Endothelial cell (in vitro differentiated cells): ENCODE data around the gene FCGR3B. TPM values are rescaled to one million over a fixed set of nuclear protein-coding genes. Genes with fewer than 3 reads are reported as not detected.
A peak's percentile ranks its signal among the peaks of the same experiment; 100 is the strongest.
"Not testable (repeated sequence)": the region's sequence is repeated elsewhere in the genome, so short reads cannot be mapped to it uniquely, and the experiment has no call there.

Source experiments
- DNase-seq: peaks from one replicate; pipeline ENCODE4 v3.0.0; 2021; ENCODE audit warnings: low spot score
- H3K27ac Mint-ChIP-seq: one replicate; pipeline ENCODE4 v1.8.0; 2021; ENCODE audit warnings: mixed read lengths, inconsistent platforms; ENCODE audit not compliant: unreplicated experiment
- H3K27me3 Mint-ChIP-seq: one replicate; pipeline ENCODE4 v1.8.0; 2021; ENCODE audit warnings: mild to moderate bottlenecking, moderate library complexity, mixed read lengths, inconsistent platforms; ENCODE audit not compliant: unreplicated experiment
- H3K36me3 Mint-ChIP-seq: one replicate; pipeline ENCODE4 v1.8.0; 2021; ENCODE audit warnings: mild to moderate bottlenecking, low read depth, mixed read lengths, inconsistent platforms; ENCODE audit not compliant: unreplicated experiment
- H3K4me1 Mint-ChIP-seq: one replicate; pipeline ENCODE4 v1.8.0; 2021; ENCODE audit warnings: mild to moderate bottlenecking, mixed read lengths, inconsistent platforms; ENCODE audit not compliant: unreplicated experiment
- H3K4me3 Mint-ChIP-seq: one replicate; pipeline ENCODE4 v1.8.0; 2021; ENCODE audit warnings: mild to moderate bottlenecking, mixed read lengths, inconsistent platforms; ENCODE audit not compliant: unreplicated experiment
- H3K9me3 Mint-ChIP-seq: one replicate; pipeline ENCODE4 v1.8.0; 2021; ENCODE audit warnings: mixed read lengths, inconsistent platforms; ENCODE audit not compliant: unreplicated experiment
- total RNA-seq: library from RNA; stranded (reverse); fragmentation: NEBNext Ultra II Directional; extraction: Animal tissue kit (Norgen Biotek cat#: 25700); gene quantifications from one replicate; pipeline ENCODE4 v1.2.1, GENCODE V29; 2021; ENCODE audit not compliant: unreplicated experiment

The FCGR3B gene
- total RNA-seq, 1 donor from 2014 or later = not detected

- H3K27me3 Mint-ChIP-seq, H3K4me3 Mint-ChIP-seq, H3K9me3 Mint-ChIP-seq, H3K4me1 Mint-ChIP-seq, DNase-seq, H3K36me3 Mint-ChIP-seq, H3K27ac Mint-ChIP-seq: not testable (repeated sequence)
Measured at GRCh38 chr1:161639203-161639602, 8.2 kb upstream of the FCGR3B start.

DNA sequence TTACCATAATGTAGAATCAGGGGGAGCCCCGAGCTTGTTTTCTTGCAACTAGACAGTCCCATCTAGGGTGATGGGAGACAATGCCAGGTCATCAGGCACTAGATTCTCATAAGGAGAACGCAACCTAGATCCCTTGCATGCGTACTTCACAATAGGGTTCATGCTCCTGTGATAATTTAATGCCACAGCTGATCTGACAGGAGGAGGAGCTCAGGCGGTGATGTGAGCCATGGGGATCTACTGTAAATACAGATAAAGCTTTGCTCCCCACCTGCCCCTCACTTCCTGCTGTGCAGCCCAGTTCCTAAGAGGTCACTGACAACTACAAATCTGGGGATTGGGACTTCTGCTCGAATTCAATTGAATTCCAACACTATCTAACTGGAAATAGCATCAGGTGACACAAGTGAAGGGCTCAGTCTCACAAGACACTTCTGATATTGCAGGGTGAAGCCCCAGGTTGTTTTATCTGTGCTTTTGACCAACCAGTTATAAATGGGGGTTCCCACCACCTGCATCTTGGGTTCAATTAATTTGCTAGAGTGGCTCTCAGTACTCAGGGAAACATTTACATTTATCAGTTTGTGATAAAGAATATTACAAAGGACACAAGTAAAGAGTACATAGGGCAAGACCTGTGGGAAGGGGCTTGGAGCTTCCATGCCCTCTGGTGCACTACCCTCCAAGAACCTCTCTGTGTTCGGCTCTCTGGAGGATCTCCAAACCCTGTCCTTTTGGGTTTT is 7.4 kb upstream of the FCGR3B start:
- H3K36me3 Mint-ChIP-seq, DNase-seq, H3K27me3 Mint-ChIP-seq: not testable (repeated sequence)

GRCh38 chr1:161636976-161637375 is 6.0 kb upstream of the FCGR3B start:
- H3K27ac Mint-ChIP-seq, H3K4me1 Mint-ChIP-seq, DNase-seq, H3K36me3 Mint-ChIP-seq, H3K27me3 Mint-ChIP-seq, H3K9me3 Mint-ChIP-seq, H3K4me3 Mint-ChIP-seq: not testable (repeated sequence)

More for the DNA sequence above, 7.4 kb upstream of the FCGR3B start:
- not testable (repeated sequence) for H3K4me3 Mint-ChIP-seq, H3K9me3 Mint-ChIP-seq, H3K4me1 Mint-ChIP-seq, H3K27ac Mint-ChIP-seq

DNA sequence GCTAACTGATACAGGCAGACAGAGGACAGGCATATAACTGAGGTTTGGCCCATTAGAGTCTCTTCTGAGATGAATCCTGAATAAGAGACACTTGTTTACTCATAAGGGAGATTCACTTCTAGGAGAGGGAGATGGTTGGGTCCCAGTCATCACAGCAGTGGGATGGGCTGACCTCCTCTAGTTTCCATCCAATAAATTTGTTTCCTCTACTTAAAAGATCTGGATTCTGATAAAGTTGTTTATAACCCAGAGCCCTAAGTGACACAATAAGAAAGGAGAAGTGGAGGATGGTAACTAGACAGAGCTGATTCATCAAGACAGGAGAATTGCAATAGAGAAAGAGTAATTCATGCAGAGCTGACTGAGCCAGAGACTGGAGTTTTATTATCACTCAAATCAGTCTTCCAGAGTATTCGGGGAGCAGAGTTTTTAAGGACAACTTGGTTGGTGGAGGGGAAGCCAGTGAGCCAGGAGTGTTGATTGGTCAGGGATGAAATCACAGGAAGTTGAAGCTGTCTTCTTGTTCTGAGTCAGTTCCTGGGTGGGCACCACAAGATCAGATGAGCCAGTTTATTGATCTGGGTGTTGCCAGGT is 5.3 kb upstream of the FCGR3B start:
- DNase-seq, H3K9me3 Mint-ChIP-seq, H3K36me3 Mint-ChIP-seq, H3K27ac Mint-ChIP-seq, H3K4me3 Mint-ChIP-seq, H3K27me3 Mint-ChIP-seq, H3K4me1 Mint-ChIP-seq: not testable (repeated sequence)

DNA sequence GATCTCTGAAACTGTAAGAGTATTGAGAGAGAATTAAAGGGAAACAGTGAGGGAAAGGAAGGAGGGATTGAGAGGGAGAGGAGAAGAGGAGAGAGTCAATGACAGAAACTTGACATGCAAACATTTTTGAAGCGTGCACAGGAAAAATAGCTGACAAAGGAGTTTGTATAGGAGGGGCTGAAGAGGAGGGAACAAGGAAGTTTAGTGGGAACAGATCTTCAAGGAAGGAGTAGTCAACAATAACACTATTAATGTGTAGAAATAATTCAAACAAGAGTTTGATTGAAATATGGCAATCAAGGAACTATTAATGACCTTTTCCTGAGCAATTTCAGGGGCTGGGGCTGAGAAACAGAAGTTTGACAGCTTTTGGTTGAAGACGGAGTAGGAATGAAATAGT is 4.0 kb upstream of the FCGR3B start:
- H3K4me3 Mint-ChIP-seq, H3K4me1 Mint-ChIP-seq, H3K27ac Mint-ChIP-seq: not testable (repeated sequence)

GRCh38 chr1:161630128-161630742 is 741 bp downstream of the FCGR3B start:
- not testable (repeated sequence) for H3K4me3 Mint-ChIP-seq, H3K27me3 Mint-ChIP-seq, H3K9me3 Mint-ChIP-seq, DNase-seq, H3K4me1 Mint-ChIP-seq, H3K27ac Mint-ChIP-seq, H3K36me3 Mint-ChIP-seq

More for the DNA sequence above, 4.0 kb upstream of the FCGR3B start:
- not testable (repeated sequence) for DNase-seq, H3K9me3 Mint-ChIP-seq, H3K36me3 Mint-ChIP-seq, H3K27me3 Mint-ChIP-seq

DNA sequence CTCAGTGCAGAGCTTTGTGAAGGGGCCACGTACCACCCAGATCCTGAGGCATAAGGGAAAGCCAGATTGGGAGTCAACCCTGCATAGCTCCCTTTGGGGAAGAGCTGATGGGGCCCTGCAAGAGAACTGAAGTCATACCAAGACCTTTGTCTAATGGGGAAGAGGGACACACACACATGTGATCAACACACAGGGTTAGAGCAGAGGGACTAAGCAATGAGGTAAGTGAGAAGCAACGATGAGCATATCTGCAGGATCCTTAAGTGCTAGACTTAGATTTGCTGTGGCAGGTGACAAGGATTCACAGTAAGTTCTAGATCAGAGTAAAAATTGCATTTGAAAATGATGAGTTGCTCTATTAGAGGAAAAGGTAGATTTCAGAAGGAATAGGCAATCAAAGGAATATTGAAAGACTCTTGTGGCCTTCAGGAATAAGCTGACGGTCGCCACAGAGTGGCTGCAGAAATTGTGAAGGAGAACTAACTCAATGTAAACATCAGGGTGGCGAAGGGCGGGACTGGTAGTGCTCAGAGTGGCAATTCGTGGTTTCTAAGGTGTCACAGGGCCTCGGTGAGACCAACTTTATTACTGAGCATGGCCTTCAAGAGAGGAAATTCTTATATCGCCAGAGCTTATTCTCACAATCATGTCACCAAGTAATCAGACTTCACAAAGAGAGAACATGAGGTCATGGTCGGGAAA is 4.4 kb downstream of the FCGR3B start:
- DNase-seq, H3K27ac Mint-ChIP-seq, H3K9me3 Mint-ChIP-seq, H3K4me3 Mint-ChIP-seq, H3K36me3 Mint-ChIP-seq, H3K27me3 Mint-ChIP-seq, H3K4me1 Mint-ChIP-seq: not testable (repeated sequence)

DNA sequence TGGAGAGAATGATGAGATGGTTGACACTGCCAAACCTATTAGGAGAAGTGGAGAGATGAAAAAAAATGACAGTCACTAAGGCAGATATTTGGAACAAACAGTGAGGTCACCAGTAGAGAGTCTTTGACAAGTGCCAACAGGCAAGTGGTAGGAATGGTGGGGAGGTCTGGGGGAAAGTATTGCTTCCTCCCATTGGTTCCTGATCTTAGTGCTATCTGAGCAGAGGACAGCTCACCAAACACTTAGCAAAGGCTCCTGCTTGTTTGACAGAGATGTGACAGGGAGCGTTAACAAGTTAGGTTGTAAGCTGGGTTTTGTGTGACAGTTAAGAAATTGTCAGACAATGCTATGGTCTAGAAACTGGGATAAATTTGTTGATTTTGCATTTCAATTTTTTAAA is 6.4 kb downstream of the FCGR3B start:
- H3K27ac Mint-ChIP-seq, H3K4me1 Mint-ChIP-seq, DNase-seq, H3K27me3 Mint-ChIP-seq, H3K4me3 Mint-ChIP-seq, H3K36me3 Mint-ChIP-seq, H3K9me3 Mint-ChIP-seq: not testable (repeated sequence)

- not testable (repeated sequence) for H3K4me1 Mint-ChIP-seq, H3K27ac Mint-ChIP-seq, H3K9me3 Mint-ChIP-seq, H3K4me3 Mint-ChIP-seq, H3K36me3 Mint-ChIP-seq, DNase-seq, H3K27me3 Mint-ChIP-seq
Measured at GRCh38 chr1:161623401-161624051, 7.5 kb downstream of the FCGR3B start.

DNA sequence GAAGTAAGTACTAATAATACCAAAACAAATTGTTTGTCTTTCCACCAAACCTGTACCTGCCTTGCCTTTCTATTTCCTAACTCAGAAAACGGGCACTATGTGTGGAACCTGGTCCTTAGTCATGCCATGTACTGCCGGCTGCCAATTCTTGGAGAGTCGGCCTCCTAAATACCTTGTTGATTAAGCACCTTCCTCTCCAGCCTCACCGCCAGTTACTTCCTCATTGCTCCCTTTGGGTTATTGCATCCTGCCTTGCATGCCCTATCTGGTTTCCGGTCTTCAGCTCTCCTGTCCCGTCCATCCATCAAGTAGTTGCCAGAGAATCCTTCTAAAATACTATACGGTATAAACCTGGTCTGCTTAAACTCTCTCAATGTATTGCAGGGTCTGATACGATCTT is 8.9 kb downstream of the FCGR3B start:
- not testable (repeated sequence) for H3K36me3 Mint-ChIP-seq, H3K4me3 Mint-ChIP-seq, H3K9me3 Mint-ChIP-seq, H3K27ac Mint-ChIP-seq, H3K27me3 Mint-ChIP-seq, H3K4me1 Mint-ChIP-seq, DNase-seq

DNA sequence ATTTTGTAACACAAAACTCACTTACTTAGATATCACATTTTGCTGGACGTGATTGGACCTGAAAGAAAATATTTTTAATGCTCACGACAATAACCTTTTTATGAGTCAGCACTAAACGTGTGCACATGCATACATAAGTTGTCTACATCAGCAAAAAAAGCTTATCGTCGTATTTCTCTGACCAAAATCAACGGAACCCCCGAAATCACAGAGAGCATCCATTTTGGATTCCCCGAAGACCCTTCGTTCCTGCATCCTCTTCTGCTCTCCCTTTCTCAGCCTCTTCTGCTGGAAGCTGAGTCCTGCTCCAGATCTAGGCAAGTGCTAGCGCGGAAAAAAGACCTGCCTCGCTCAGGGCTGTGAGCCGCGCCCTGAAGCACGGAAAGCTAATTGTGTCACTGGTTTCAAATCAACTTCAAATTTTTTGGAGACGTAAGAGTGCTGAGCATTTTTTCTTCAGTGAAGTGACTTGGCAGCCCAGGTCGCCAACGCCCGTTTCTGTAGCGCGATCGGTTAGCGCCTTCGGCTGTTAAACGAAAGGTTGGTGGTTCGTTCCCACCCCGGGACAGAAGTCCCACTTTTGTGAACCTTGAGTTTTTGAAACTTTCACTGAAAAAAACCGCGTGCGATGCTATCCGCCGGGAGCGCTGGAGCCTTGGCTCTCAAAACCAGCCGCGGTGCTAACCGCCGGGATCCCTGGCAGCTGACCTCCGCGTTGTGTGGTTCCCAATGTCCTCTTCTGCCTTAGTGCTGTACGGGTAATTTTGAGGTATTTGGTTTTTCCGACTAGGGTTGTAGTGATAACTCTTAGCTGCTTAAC is 9.6 kb downstream of the FCGR3B start:
- H3K4me3 Mint-ChIP-seq = peak overlapping the region; percentile 84
- H3K9me3 Mint-ChIP-seq, H3K36me3 Mint-ChIP-seq, H3K27ac Mint-ChIP-seq, H3K27me3 Mint-ChIP-seq, H3K4me1 Mint-ChIP-seq: not testable (repeated sequence)
- DNase-seq = peak; percentile 41
